Fibroblast of mammary gland (primary cell): Measurements from ENCODE around the gene ARTN.

Source experiments
- DNase-seq: peaks from one replicate; pipeline ENCODE4 v3.0.0-alpha.2; 2010; ENCODE audit warnings: low read depth
- H3K4me3 ChIP-seq: 2 replicates; pipeline ENCODE4 v1.5.1; 2011; ENCODE audit warnings: low read depth, mild to moderate bottlenecking, low read length, moderate library complexity; ENCODE audit not compliant: control insufficient read depth
- CTCF ChIP-seq: conservative IDR thresholded peaks from 2 replicates; pipeline ENCODE4 v1.5.1; 2011; ENCODE audit warnings: low read depth, low read length, inconsistent platforms; ENCODE audit not compliant: control insufficient read depth, insufficient read depth

ARTN gene

GRCh38 chr1:43932786-43933385, 715 bp upstream of the ARTN start:
- H3K4me3 ChIP-seq = peak overlapping the region; percentile 42
- no peak for TF ChIP-seq CTCF
- peak; percentile 57 for DNase-seq

- H3K4me3 ChIP-seq = no peak overlapping the region
- peak; percentile 58 for DNase-seq
- TF ChIP-seq CTCF = peak; percentile 87
These were observed 742 bp downstream of the ARTN start for GRCh38 chr1:43934101-43934985.

- H3K4me3 ChIP-seq = no peak overlapping the region
- DNase-seq = no peak
- TF ChIP-seq CTCF = no peak
These were observed 1.4 kb downstream of the ARTN start for GRCh38 chr1:43934986-43935324.

- no peak overlapping the region for H3K4me3 ChIP-seq
- DNase-seq = no peak
- TF ChIP-seq CTCF = no peak
These were observed 2.3 kb downstream of the ARTN start for GRCh38 chr1:43935711-43936427.

GRCh38 chr1:43936431-43937151, 3.0 kb downstream of the ARTN start:
- TF ChIP-seq CTCF = no peak
- H3K4me3 ChIP-seq = no peak overlapping the region
- DNase-seq = no peak

- DNase-seq = no peak
- no peak for TF ChIP-seq CTCF
- H3K4me3 ChIP-seq = no peak overlapping the region
These were observed 3.7 kb downstream of the ARTN start for GRCh38 chr1:43937179-43937865.
